Liver (tissue), 3 donors: ENCODE measurements around the gene ZDHHC9.

Source experiments
- EGR1 ChIP-seq, 2 donors: IDR thresholded peaks; 2 replicates each; pipeline ENCODE4 v1.6.1; 2016 to 2018; ENCODE audit warnings: antibody characterized with exemption in 2 of 2, low read depth in 2 of 2
- FOXA2 ChIP-seq: IDR thresholded peaks from 2 replicates; pipeline ENCODE4 v1.6.1; 2016; ENCODE audit warnings: antibody characterized with exemption
- GABPA ChIP-seq, 2 donors: IDR thresholded peaks in 1 of 2; conservative IDR thresholded peaks in 1 of 2; 2 replicates each; pipeline ENCODE4 v1.6.1; 2016; ENCODE audit warnings: antibody characterized with exemption in 2 of 2, mild to moderate bottlenecking in 1 of 2, moderate library complexity in 1 of 2
- HNF4G ChIP-seq: IDR thresholded peaks from 2 replicates; pipeline ENCODE4 v1.6.1; 2016; ENCODE audit warnings: antibody characterized with exemption
- RAD21 ChIP-seq, 2 donors: IDR thresholded peaks; 2 replicates each; pipeline ENCODE4 v1.6.1; 2016; ENCODE audit warnings: antibody characterized with exemption in 2 of 2, mild to moderate bottlenecking in 2 of 2
- SP1 ChIP-seq: IDR thresholded peaks from 2 replicates; pipeline ENCODE4 v1.6.1; 2018; ENCODE audit warnings: antibody characterized with exemption, mild to moderate bottlenecking
- TAF1 ChIP-seq: conservative IDR thresholded peaks from 2 replicates; pipeline ENCODE4 v1.6.1; 2016; ENCODE audit warnings: antibody characterized with exemption, mild to moderate bottlenecking
- YY1 ChIP-seq: IDR thresholded peaks from 2 replicates; pipeline ENCODE4 v1.6.1; 2016; ENCODE audit warnings: antibody characterized with exemption, mild to moderate bottlenecking
- TF ChIP-seq, protein P1 (sequence below): fragments of 150-350 bp; IDR thresholded peaks from 2 replicates; pipeline ENCODE4 v1.5.1; 2017; ENCODE audit warnings: improper control_type of control experiment, low read depth, low read length; ENCODE audit not compliant: missing input control
- TF ChIP-seq, protein P2 (sequence below): IDR thresholded peaks from 2 replicates; pipeline ENCODE4 v1.6.1; 2016; ENCODE audit warnings: antibody characterized with exemption, mild to moderate bottlenecking
- TF ChIP-seq, protein P3 (sequence below): IDR thresholded peaks from 2 replicates; pipeline ENCODE4 v1.6.1; 2016; ENCODE audit warnings: antibody characterized with exemption
- TF ChIP-seq, protein P4 (sequence below): IDR thresholded peaks from 2 replicates; pipeline ENCODE4 v1.6.1; 2016; ENCODE audit warnings: antibody characterized with exemption
- donor health status: healthy.
- donor health status: healthy.

DNA sequence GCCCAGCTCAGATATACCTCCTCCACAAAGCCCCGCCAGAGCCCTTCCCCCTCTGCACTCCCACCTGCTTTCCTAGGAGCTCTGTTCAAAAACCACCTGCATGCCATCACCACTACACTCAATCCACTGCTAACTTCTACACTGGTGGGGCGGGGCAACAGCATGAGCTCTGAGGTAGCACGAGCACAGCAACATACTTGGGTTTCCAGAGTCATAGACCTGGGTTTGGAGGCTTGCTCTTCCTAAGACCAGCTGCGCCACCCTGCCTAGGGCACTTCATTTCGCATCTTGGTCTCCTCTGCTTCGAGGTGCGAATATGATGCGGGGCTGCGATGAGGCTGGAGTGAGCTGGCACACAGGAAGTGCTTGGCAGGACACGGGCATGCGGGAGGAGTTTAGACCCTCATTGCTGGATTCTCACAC is 60.4 kb downstream of the ZDHHC9 start:
- TF ChIP-seq, protein P1, sequence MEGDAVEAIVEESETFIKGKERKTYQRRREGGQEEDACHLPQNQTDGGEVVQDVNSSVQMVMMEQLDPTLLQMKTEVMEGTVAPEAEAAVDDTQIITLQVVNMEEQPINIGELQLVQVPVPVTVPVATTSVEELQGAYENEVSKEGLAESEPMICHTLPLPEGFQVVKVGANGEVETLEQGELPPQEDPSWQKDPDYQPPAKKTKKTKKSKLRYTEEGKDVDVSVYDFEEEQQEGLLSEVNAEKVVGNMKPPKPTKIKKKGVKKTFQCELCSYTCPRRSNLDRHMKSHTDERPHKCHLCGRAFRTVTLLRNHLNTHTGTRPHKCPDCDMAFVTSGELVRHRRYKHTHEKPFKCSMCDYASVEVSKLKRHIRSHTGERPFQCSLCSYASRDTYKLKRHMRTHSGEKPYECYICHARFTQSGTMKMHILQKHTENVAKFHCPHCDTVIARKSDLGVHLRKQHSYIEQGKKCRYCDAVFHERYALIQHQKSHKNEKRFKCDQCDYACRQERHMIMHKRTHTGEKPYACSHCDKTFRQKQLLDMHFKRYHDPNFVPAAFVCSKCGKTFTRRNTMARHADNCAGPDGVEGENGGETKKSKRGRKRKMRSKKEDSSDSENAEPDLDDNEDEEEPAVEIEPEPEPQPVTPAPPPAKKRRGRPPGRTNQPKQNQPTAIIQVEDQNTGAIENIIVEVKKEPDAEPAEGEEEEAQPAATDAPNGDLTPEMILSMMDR: no peak
- TF ChIP-seq YY1 (no peak), EGR1 (IDR thresholded peaks at IDR 0.05; ENCODE audit: low read depth in 2 of 2) (no peak), RAD21 (IDR thresholded peaks at IDR 0.05) (no peak), SP1 (no peak), HNF4G (no peak), GABPA (IDR thresholded peaks at IDR 0.05 in 1 of 2, conservative IDR thresholded peaks at IDR 0.05 in 1 of 2) (no peak), TAF1 (no peak), FOXA2 (no peak)
- TF ChIP-seq, protein P2, sequence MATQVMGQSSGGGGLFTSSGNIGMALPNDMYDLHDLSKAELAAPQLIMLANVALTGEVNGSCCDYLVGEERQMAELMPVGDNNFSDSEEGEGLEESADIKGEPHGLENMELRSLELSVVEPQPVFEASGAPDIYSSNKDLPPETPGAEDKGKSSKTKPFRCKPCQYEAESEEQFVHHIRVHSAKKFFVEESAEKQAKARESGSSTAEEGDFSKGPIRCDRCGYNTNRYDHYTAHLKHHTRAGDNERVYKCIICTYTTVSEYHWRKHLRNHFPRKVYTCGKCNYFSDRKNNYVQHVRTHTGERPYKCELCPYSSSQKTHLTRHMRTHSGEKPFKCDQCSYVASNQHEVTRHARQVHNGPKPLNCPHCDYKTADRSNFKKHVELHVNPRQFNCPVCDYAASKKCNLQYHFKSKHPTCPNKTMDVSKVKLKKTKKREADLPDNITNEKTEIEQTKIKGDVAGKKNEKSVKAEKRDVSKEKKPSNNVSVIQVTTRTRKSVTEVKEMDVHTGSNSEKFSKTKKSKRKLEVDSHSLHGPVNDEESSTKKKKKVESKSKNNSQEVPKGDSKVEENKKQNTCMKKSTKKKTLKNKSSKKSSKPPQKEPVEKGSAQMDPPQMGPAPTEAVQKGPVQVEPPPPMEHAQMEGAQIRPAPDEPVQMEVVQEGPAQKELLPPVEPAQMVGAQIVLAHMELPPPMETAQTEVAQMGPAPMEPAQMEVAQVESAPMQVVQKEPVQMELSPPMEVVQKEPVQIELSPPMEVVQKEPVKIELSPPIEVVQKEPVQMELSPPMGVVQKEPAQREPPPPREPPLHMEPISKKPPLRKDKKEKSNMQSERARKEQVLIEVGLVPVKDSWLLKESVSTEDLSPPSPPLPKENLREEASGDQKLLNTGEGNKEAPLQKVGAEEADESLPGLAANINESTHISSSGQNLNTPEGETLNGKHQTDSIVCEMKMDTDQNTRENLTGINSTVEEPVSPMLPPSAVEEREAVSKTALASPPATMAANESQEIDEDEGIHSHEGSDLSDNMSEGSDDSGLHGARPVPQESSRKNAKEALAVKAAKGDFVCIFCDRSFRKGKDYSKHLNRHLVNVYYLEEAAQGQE: no peak
- TF ChIP-seq, protein P3, sequence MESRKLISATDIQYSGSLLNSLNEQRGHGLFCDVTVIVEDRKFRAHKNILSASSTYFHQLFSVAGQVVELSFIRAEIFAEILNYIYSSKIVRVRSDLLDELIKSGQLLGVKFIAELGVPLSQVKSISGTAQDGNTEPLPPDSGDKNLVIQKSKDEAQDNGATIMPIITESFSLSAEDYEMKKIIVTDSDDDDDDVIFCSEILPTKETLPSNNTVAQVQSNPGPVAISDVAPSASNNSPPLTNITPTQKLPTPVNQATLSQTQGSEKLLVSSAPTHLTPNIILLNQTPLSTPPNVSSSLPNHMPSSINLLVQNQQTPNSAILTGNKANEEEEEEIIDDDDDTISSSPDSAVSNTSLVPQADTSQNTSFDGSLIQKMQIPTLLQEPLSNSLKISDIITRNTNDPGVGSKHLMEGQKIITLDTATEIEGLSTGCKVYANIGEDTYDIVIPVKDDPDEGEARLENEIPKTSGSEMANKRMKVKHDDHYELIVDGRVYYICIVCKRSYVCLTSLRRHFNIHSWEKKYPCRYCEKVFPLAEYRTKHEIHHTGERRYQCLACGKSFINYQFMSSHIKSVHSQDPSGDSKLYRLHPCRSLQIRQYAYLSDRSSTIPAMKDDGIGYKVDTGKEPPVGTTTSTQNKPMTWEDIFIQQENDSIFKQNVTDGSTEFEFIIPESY: no peak
- TF ChIP-seq, protein P4, sequence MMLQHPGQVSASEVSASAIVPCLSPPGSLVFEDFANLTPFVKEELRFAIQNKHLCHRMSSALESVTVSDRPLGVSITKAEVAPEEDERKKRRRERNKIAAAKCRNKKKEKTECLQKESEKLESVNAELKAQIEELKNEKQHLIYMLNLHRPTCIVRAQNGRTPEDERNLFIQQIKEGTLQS: no peak
